Left ventricle myocardium inferior (tissue), 1 donor: Measurements from ENCODE around the gene CLCN4. TPM values are rescaled to one million over a fixed set of nuclear protein-coding genes. Genes with fewer than 3 reads are reported as not detected.

Experiments
- DNase-seq: peaks from one replicate; pipeline ENCODE4 v3.0.0-alpha.2; 2020
- H3K27ac ChIP-seq: fragments of 200-600 bp; replicated peaks from 2 replicates; pipeline ENCODE4 v1.8.0; 2021
- H3K27me3 ChIP-seq: fragments of 200-600 bp; 2 replicates; pipeline ENCODE4 v1.8.0; 2021; ENCODE audit warnings: low read depth
- H3K36me3 ChIP-seq: fragments of 200-600 bp; 2 replicates; pipeline ENCODE4 v1.8.0; 2021
- H3K4me1 ChIP-seq: fragments of 200-600 bp; 2 replicates; pipeline ENCODE4 v1.8.0; 2021
- H3K4me3 ChIP-seq: fragments of 200-600 bp; 2 replicates; pipeline ENCODE4 v1.8.0; 2021; ENCODE audit warnings: mild to moderate bottlenecking, moderate library complexity
- H3K9me3 ChIP-seq: fragments of 200-600 bp; replicated peaks from 2 replicates; pipeline ENCODE4 v1.8.0; 2021
- intact Hi-C: fragments of 100-400 bp; cut with micrococcal nuclease; formaldehyde crosslinking; loops from one replicate; pipeline ENCODE4 v1.11.0; 2022
- total RNA-seq: library from RNA; stranded (reverse); fragmentation: NEBNext Ultra II Directional; extraction: Animal tissue kit (Norgen Biotek cat#: 25700); gene quantifications from one replicate; pipeline ENCODE4 v1.2.1, GENCODE V29; 2021
- TF ChIP-seq, protein P1 (sequence below): fragments of 200-600 bp; IDR thresholded peaks from 2 replicates; pipeline ENCODE4 v1.8.0; 2021; ENCODE audit warnings: antibody characterized with exemption, mild to moderate bottlenecking, borderline replicate concordance
- donor health status: DM: no; HTN: yes; CAD: no; lungs with severe emphysema.

The CLCN4 gene
- total RNA-seq, 1 donor from 2014 or later: 36.1 TPM

DNA sequence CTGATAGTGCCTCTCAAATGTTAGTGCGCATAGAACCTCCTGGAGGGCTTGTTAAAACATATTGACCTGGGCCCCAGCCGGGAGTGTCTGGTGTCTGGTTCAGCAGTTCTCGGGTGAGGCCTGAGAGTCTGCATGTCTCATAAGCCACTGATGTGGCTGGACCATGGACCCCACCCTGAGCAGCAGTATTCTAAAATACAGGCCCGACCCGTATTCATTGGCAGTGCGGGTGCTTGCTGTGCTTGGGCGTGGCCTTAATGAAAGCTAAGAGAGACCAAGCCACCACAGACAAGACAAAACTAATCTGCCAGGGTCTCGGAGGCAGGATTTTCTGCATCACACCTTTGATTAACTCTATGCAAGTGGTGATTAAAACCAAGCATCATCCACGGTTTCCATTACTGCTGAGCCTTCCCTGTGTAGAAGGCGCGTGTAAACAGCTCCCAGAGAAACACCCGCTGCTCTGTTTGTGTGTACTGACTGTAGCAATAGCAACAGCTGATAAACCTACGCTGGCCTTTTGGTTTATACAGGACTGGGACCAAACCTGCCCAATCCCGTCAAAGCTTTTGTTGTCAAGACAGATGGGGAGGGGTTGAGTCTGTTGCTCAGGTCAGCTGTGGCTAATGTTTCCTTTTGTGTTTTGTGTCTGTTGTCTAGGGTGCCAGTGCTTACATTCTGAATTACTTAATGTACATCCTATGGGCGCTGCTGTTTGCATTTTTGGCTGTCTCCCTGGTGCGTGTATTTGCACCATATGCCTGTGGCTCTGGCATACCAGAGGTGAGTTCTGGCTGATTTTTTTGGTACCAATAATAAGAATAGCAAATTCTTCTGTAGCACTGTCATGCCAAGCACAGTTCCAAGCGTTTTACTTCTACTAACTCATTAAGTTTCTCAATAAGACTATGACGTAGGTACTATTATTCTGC is 40.8 kb downstream of the CLCN4 start:
- Histone ChIP-seq H3K4me1 (peaks cover 7% of the 10 kb centered on the region), H3K27me3 (no peaks in the 10 kb centered on the region), H3K27ac (peak overlapping the region; percentile 72), H3K36me3 (no peaks in the 10 kb centered on the region), H3K4me3 (no peak overlapping the region), H3K9me3 (no peaks in the 10 kb centered on the region)
- intact Hi-C loops: loop anchor here (10.0 kb wide), 2 partner anchors 437 to 907 kb away; no protein-coding TSS in a partner anchor
- TF ChIP-seq, protein P1, sequence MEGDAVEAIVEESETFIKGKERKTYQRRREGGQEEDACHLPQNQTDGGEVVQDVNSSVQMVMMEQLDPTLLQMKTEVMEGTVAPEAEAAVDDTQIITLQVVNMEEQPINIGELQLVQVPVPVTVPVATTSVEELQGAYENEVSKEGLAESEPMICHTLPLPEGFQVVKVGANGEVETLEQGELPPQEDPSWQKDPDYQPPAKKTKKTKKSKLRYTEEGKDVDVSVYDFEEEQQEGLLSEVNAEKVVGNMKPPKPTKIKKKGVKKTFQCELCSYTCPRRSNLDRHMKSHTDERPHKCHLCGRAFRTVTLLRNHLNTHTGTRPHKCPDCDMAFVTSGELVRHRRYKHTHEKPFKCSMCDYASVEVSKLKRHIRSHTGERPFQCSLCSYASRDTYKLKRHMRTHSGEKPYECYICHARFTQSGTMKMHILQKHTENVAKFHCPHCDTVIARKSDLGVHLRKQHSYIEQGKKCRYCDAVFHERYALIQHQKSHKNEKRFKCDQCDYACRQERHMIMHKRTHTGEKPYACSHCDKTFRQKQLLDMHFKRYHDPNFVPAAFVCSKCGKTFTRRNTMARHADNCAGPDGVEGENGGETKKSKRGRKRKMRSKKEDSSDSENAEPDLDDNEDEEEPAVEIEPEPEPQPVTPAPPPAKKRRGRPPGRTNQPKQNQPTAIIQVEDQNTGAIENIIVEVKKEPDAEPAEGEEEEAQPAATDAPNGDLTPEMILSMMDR: no peak
- no peak for DNase-seq

DNA sequence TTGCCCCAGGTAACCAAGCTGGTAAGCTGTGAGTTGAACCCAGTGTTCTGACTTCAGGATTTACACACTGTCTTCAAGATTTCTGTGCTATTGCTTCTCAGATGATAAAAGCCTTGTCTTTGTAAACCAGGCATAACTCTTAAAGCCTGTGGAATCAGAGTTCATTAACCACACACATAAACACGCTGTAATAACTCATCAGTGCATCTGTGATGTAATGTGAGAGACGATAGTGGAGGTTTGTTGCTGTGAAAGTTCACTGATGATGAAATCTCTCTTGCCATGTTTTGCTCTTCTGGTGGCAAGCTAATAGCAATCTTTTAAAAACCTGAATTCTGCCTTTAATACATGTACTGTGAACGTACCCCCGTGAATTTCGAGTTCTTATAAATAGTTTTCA is 41.5 kb downstream of the CLCN4 start:
- TF ChIP-seq, protein P1: no peak
- peaks cover 7% of the 10 kb centered on the region for H3K4me1 ChIP-seq
- peak overlapping the region; percentile 72 for H3K27ac ChIP-seq
- H3K9me3 ChIP-seq: no peaks in the 10 kb centered on the region
- intact Hi-C loops: loop anchor here (10.0 kb wide), 2 partner anchors 437 to 907 kb away; no protein-coding TSS in a partner anchor
- H3K36me3 ChIP-seq: no peaks in the 10 kb centered on the region
- H3K27me3 ChIP-seq: no peaks in the 10 kb centered on the region
- DNase-seq: no peak
- H3K4me3 ChIP-seq: no peak overlapping the region

DNA sequence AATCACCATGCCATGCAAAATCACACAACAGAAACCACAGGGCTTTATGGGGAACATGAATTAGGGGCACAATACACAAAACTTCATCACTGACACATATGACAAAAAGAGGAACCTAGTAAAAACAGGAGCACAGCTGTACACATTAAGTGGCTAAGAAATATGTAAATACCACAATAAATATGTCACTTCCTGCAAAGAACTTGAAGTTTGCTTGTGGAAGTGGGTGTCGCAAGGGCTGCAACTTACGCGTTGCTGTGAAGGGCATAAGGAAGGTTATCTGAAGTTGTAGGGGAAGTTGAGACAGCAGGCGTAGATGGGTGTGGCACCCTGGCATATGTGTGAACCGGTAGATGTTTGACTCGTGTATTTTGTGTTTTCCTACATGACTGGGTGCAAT is 42.4 kb downstream of the CLCN4 start:
- DNase-seq: peak; percentile 29

DNA sequence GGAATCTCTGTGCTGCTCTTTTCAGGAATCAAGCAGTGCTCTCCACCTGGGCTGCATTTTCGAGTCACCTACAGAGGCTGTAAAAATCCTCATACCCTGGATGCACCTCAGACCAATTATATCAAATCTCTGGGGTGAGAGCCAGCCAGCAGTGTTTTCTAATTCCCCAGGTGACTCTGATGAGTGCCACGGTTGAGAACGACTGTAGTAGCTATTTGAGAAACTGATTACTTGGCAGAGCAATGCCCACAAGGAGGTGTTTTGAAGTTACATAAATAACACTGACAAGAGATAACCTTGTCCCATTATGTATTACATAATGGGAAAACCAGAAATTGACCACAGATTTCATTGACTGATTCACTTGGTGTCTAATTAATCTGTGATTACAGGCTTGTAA is 46.8 kb downstream of the CLCN4 start:
- TF ChIP-seq, protein P1: no peak
- DNase-seq: no peak
- Histone ChIP-seq H3K27ac (peak overlapping the region; percentile 3), H3K9me3 (no peaks in the 10 kb centered on the region), H3K36me3 (no peaks in the 10 kb centered on the region), H3K4me1 (no peaks in the 10 kb centered on the region), H3K4me3 (no peak overlapping the region), H3K27me3 (no peaks in the 10 kb centered on the region)
- intact Hi-C loops: no loop called here

More for the DNA sequence above, 42.4 kb downstream of the CLCN4 start:
- TF ChIP-seq, protein P1: no peak
- no peaks in the 10 kb centered on the region for H3K9me3 ChIP-seq
- intact Hi-C loops: loop anchor here (10.0 kb wide), 2 partner anchors 436 to 906 kb away; no protein-coding TSS in a partner anchor
- H3K27me3 ChIP-seq: no peaks in the 10 kb centered on the region
- H3K36me3 ChIP-seq: no peaks in the 10 kb centered on the region
- peak overlapping the region; percentile 72 for H3K27ac ChIP-seq
- H3K4me1 ChIP-seq: peaks cover 7% of the 10 kb centered on the region
- H3K4me3 ChIP-seq: no peak overlapping the region

DNA sequence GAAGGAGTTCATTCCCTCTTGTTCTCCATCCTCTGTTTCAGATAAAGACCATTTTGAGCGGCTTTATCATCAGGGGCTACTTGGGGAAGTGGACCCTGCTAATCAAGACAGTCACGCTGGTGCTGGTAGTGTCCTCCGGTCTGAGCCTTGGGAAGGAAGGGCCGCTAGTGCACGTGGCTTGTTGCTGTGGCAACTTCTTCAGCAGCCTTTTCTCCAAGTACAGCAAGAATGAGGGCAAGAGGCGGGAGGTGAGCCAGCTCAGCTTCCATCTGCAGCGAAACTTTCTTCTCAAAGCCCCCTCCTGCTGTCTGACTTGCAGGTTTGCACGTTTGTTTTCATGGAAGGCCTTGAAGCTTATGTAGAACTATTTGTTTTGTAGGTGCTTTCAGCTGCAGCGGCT is 49.5 kb downstream of the CLCN4 start:
- no peak overlapping the region for H3K4me3 ChIP-seq
- no peak for DNase-seq
- TF ChIP-seq, protein P1: no peak
- intact Hi-C loops: no loop called here
- H3K4me1 ChIP-seq: no peaks in the 10 kb centered on the region
- no peaks in the 10 kb centered on the region for H3K36me3 ChIP-seq
- no peak overlapping the region for H3K27ac ChIP-seq
- no peaks in the 10 kb centered on the region for H3K27me3 ChIP-seq
- H3K9me3 ChIP-seq: no peaks in the 10 kb centered on the region
